GM12872 (cell line): Measurements from ENCODE around the gene WNT7B.

Experiments
- TF ChIP-seq, protein P1 (sequence below): IDR thresholded peaks from 3 replicates; pipeline ENCODE4 v1.5.1; 2011; ENCODE audit warnings: low read depth, mild to moderate bottlenecking, low read length, moderate library complexity; ENCODE audit not compliant: insufficient read depth

The WNT7B gene

DNA sequence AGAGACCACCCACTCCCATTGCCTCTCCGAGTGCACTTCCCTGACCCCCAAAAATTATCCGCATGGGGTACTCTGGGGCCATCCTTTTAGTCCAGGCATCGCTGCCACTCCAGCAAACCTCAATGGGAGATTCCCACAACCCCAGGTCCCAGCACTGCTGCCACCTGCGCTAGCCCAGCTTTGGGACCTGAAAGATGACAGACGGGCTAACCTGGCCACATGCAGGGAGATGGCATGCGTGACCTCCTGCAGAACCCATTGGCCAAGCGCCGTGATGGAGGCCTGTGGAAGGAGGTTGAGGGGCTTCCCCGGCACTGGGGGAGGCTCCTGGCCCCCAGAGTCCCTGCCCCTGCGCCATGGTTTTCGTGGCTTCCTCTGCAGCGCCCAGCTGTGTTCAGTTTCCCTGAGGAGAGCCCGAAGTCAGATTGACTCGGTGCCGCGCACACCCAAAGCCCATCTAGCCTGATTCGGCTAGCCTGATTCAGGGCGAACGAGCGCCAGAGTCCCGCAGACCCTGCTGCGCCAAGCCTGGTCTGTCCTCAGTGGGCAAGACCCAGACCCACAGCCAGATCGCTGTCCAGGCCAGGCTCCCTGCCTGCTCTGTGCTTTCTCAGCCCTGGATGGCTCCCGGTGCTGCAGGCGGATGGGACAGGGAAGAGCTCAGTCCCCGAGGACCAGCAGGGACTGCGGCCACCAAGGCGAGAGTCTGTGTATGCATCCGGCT is 751 bp upstream of the WNT7B start:
- TF ChIP-seq, protein P1, sequence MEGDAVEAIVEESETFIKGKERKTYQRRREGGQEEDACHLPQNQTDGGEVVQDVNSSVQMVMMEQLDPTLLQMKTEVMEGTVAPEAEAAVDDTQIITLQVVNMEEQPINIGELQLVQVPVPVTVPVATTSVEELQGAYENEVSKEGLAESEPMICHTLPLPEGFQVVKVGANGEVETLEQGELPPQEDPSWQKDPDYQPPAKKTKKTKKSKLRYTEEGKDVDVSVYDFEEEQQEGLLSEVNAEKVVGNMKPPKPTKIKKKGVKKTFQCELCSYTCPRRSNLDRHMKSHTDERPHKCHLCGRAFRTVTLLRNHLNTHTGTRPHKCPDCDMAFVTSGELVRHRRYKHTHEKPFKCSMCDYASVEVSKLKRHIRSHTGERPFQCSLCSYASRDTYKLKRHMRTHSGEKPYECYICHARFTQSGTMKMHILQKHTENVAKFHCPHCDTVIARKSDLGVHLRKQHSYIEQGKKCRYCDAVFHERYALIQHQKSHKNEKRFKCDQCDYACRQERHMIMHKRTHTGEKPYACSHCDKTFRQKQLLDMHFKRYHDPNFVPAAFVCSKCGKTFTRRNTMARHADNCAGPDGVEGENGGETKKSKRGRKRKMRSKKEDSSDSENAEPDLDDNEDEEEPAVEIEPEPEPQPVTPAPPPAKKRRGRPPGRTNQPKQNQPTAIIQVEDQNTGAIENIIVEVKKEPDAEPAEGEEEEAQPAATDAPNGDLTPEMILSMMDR = no peak

DNA sequence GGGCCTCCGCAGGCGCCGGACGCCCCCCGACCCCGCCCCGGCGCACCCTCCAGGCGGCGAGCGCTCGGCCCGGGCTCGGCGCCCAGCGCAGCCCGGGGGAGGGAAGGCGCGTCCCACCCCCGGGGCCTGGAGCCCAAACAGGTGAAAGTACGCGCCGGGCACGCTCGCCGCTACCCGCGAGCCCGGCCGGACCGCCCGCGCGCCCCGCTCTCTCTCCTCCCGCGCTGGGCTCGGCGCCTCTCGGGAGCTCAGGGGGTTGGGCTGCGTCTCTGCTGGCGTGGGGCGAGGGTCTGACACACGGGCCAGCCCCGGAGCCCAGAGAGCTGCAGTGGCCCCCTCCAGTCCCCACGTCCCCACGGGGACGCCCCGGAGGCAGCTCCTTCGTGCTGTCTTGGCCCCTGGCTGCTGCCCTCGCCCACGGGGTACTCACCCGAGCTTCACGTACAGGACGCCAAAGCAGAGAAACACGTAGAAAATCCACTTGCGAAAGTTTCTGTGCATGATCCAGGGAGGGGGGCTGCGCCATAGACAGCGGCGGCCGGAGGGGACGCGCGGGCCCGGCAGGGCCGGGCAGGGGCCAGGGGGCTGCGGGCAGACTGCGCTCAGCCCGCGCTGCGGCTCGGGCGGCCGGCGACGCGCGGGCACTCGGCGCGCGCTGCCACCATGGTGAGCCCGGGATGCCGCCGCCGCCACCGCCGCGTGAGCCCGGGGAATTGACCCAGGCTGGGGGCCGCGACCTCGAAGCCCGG is 534 bp downstream of the WNT7B start:
- TF ChIP-seq, protein P1 = no peak

DNA sequence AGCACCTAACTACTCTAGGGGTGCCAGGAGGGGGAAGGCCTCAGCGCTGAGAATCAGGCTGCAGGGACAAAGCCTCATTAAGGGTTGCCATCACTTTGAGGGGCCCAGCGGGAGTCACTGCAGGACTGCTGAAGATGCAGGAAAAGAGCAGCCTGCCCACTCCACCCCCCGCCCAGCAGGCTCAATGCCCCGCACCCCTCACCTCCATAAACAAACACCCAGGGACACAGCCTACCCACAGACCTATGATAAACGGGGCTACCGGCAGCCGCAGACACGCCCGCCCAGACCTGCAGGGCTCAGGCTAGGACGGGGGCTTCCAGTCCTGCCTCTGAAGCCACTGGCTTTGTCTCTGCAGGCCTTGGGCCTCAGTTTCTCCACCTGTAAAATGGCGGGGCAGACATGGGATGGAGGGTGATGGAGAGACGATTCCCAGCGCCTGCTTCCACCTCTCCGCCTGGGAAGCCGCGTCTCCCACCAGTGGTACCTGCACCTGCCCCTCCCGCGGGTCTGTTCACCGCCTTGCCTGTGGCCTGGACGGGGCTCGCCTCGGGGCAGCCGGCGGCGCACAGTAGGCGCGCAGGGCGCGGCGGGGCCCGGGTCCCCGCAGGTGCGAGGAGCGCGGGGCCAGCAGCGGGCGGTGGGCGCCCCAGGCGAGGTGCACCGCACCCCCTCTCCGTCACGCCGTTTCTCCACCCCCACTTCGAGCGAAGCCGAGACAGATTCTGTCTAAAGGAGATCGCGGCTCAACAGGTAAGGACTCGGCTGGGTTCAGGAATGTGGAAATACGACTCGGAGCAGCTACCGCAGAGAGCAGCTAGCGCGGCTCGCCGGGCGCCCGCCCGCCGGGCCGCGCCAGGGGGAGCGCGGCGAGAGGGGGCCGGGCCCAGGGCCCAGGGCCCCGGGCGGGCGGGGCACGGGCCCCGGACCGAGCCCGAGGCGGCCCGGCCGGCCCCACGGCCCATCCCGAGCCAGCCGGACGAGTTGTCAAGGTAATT is 1.5 kb downstream of the WNT7B start:
- TF ChIP-seq, protein P1 = no peak

DNA sequence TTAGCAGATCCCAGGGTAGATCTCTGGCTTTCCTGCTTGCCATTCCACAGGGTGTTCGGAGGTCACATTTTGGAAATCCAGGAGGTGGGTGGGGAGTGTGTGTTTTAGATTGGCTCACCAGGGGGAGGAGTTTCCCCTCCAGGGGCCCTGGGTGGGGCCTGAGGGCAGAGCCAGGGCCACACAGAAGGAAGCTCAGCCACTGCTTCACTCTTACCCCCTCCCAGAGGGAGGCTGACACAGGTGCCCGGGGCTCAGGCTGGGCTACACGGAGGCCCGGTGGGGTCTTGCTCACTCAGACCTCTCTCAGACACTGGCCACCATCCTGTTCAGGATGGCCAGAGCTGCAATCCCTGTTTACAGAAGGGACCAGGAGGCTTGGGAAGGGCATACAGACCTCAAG is 2.5 kb downstream of the WNT7B start:
- TF ChIP-seq, protein P1 = no peak

DNA sequence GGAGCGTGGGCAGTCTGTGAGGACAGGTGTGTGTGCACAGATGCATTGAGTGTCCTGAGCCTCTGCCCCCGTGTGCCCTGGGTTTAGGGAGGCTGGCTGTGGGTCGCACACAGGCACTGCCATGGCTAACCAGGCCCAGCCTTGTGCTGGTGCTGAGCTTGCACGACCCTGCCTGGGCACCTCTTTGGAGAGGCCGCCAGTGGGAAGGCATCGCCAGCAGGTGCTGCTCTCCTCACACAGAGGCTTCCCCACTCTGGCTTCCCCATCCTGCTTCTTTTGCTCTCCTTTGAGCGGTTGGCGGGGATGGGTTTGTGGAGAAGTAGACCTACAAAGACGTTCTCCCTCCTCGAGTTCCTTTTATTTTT is 4.1 kb downstream of the WNT7B start:
- TF ChIP-seq, protein P1 = no peak

DNA sequence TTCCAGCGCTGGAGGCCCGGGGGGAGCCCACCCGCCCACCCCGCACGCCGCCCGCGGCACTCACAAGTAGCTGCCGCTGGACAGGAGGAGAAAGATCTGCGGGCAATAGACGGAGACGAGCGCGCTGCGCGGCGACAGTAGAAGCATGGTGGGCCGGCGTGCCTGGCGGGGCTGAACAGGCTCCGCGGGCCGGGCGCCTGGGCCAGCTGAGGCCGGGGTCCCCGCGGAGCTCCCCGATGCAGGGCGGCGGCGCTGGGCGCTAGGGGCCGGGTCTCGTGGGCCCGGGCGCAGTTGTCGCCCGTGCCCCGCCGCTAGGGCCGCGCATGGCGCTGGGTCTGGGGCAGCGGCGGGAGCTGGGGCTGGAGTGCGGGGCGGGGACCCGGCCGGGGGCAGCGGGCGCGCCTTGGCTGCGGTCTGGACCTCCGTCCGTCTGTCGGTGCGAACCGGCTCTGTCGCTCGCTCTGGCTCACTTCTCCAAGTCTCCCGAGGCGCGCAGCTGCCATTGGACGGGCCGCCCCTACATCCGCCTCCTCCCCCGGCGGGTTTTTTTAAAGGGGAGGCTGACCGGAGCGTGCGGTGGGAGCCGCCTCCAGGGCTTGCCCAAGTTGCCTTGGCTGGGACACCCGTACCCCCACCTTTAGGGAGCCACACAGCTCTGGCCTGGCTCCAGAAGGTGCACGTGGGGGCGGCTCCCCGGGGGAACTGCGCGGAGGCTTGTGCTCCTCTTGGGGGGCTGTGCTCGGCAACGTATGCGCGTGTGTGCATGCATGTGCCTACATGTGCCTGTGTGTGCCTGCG is 4.7 kb downstream of the WNT7B start:
- TF ChIP-seq, protein P1 = no peak
